BJ (cell line): ENCODE results near the gene AGAP1. TPM values are rescaled to one million over a fixed set of nuclear protein-coding genes. Genes with fewer than 3 reads are reported as not detected.

Experiments used
- CTCF ChIA-PET: fragments of 350-600 bp; formaldehyde crosslinking; extraction: SDS; loops from one replicate; lab custom pipeline; 2021; ENCODE audit warnings: antibody characterized with exemption, inconsistent platforms; lab: Yijun Ruan, JAX
- POLR2A ChIA-PET: fragments of 300-600 bp; sonication (Branson Sonifier 250); formaldehyde crosslinking; extraction: SDS; loops from one replicate; lab custom pipeline; 2021; ENCODE audit warnings: antibody characterized with exemption; lab: Charles Lee
- DNase-seq: peaks from one replicate; pipeline ENCODE4 v3.0.0-alpha.2; 2011; ENCODE audit warnings: low read depth
- H3K27me3 ChIP-seq: 2 replicates; pipeline ENCODE4 v1.6.0; 2011; ENCODE audit warnings: low read length; ENCODE audit not compliant: control insufficient read depth, insufficient read depth
- H3K36me3 ChIP-seq: 2 replicates; pipeline ENCODE4 v1.5.1; 2011; ENCODE audit warnings: low read length; ENCODE audit not compliant: control insufficient read depth, insufficient read depth
- H3K4me3 ChIP-seq: 2 replicates; pipeline ENCODE4 v1.5.1; 2011; ENCODE audit warnings: low read depth, mild to moderate bottlenecking, control low read depth, low read length
- CTCF ChIP-seq: IDR thresholded peaks from 2 replicates; pipeline ENCODE4 v1.5.1; 2011; ENCODE audit warnings: low read depth, mild to moderate bottlenecking, control low read depth, inconsistent platforms, low read length, moderate library complexity; ENCODE audit not compliant: insufficient read depth
- polyA plus RNA-seq: library from polyadenylated mRNA; depleted of rRNA; stranded (reverse); fragments of >200 nt; gene quantifications from 2 replicates; pipeline ENCODE4 v1.2.3, GENCODE V29; 2011

Gene AGAP1
- polyA plus RNA-seq, 1 experiment: 14.9 TPM

DNA sequence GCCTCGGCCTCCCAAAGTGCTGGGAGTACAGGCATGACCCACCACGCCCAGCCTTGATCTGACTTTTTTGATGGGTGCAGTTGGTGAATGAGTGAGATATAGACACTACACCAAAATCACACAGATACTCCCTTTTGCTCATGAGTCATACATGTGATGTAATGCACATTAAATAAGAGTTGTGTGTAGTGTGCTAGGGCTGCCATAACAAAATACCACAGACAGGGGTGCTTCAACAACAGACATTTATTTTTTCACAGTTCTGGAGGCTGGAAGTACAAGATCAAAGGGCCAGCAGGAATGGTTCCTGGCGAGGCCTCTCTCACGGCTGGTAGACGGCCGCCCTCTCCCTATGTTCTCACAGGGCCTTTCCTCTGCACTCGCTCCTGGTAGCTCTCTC is 627.7 kb downstream of the AGAP1 start:
- TF ChIP-seq CTCF: no peak
- no peak for DNase-seq
- no peaks in the 10 kb centered on the region for H3K27me3 ChIP-seq
- H3K36me3 ChIP-seq: no peaks in the 10 kb centered on the region; the same call in 1 of the 2 replicates
- ChIA-PET POLR2A (no interaction called here), CTCF (no interaction called here)
- no peak overlapping the region for H3K4me3 ChIP-seq

DNA sequence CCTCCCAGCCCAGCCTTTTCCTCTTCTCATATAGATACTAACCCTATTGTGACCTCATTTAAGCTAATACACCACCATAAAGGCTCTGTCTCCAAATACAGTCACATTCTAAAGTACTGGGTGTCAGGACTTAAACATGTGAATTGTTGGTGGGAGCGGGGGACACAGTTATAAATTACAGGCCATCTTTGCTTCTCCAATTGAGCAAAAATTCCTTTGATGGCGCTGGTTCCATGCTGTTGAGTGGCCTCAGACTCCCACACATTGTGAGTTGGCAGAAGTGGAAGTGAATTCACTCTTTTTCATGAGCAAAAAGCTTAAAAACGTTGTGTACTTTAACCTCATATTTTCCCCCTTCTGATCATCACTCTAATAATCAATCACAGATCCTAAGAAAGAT is 628.4 kb downstream of the AGAP1 start:
- Histone ChIP-seq H3K27me3 (no peaks in the 10 kb centered on the region), H3K4me3 (no peak overlapping the region), H3K36me3 (no peaks in the 10 kb centered on the region; the same call in 1 of the 2 replicates)
- ChIA-PET POLR2A (no interaction called here), CTCF (no interaction called here)
- DNase-seq: no peak
- no peak for TF ChIP-seq CTCF

- Histone ChIP-seq H3K4me3 (no peak overlapping the region), H3K36me3 (no peaks in the 10 kb centered on the region; the same call in 1 of the 2 replicates), H3K27me3 (no peaks in the 10 kb centered on the region)
- no peak for DNase-seq
- TF ChIP-seq CTCF: no peak
- ChIA-PET POLR2A (no interaction called here), CTCF (interaction anchor here (0.6 kb wide), 1 partner anchor 39 kb away, joined by 3 read pairs; no protein-coding TSS in a partner anchor)
Measured at GRCh38 chr2:236123716-236124115, 629.9 kb downstream of the AGAP1 start.

GRCh38 chr2:236124182-236124893 is 630.5 kb downstream of the AGAP1 start:
- CTCF ChIA-PET: no interaction called here
- no peak for TF ChIP-seq CTCF
- Histone ChIP-seq H3K27me3 (no peaks in the 10 kb centered on the region), H3K4me3 (no peak overlapping the region), H3K36me3 (no peaks in the 10 kb centered on the region; the same call in 1 of the 2 replicates)
- no peak for DNase-seq
- POLR2A ChIA-PET: no interaction called here

GRCh38 chr2:236125541-236125940 is 631.7 kb downstream of the AGAP1 start:
- no peak for DNase-seq
- Histone ChIP-seq H3K36me3 (no peaks in the 10 kb centered on the region; the same call in 1 of the 2 replicates), H3K27me3 (no peaks in the 10 kb centered on the region), H3K4me3 (no peak overlapping the region)
- TF ChIP-seq CTCF: no peak
- POLR2A ChIA-PET: no interaction called here
- CTCF ChIA-PET: interaction anchor here (1.1 to 1.2 kb wide), 2 partner anchors 17 to 45 kb away, joined by 3 to 4 read pairs; no protein-coding TSS in a partner anchor
